Panc1 (cell line): ENCODE measurements around the gene OSBP2. TPM values are rescaled to one million over a fixed set of nuclear protein-coding genes. Genes with fewer than 3 reads are reported as not detected.
"Not testable (repeated sequence)": the region's sequence is repeated elsewhere in the genome, so short reads cannot be mapped to it uniquely, and the experiment has no call there.

ENCODE experiments used
- ATAC-seq: fragments of 200-7000 bp; cut with Tn5 transposase; 2 replicates; pipeline ENCODE4 v1.9.1; 2020; ENCODE audit warnings: mild to moderate bottlenecking, moderate library complexity
- BruUV-seq: library from RNA; stranded (reverse); fragments of 400-500 nt; replicated peaks from 2 replicates; lab custom pipeline; 2021; lab: Mats Ljungman, UMichigan
- CTCF ChIA-PET: fragments of 300-600 bp; sonication (Branson Sonifier 250); formaldehyde crosslinking; loops from one replicate; lab custom pipeline; 2022; ENCODE audit warnings: antibody characterized with exemption; lab: Charles Lee
- POLR2A ChIA-PET: fragments of 300-600 bp; sonication (Branson Sonifier 250); formaldehyde crosslinking; loops from one replicate; lab custom pipeline; 2022; ENCODE audit warnings: antibody characterized with exemption; lab: Charles Lee
- DNase-seq: peaks from one replicate; pipeline ENCODE4 v3.0.0-alpha.2; 2010; ENCODE audit warnings: low read depth, low spot score
- H3K27ac ChIP-seq: 2 replicates; pipeline ENCODE4 v1.5.1; 2011; ENCODE audit warnings: mild to moderate bottlenecking, low read length, inconsistent platforms
- H3K27me3 ChIP-seq: fragments of 200-500 bp; sonication (Bioruptor generic); 2 replicates; pipeline ENCODE4 v1.6.0; 2014; ENCODE audit warnings: low read length, inconsistent platforms; ENCODE audit not compliant: control insufficient read depth, insufficient read depth
- H3K36me3 ChIP-seq: fragments of 200-500 bp; sonication (Bioruptor generic); 2 replicates; pipeline ENCODE4 v1.5.1; 2014; ENCODE audit warnings: inconsistent platforms, mild to moderate bottlenecking, low read length, moderate library complexity; ENCODE audit not compliant: control insufficient read depth, insufficient read depth
- H3K4me1 ChIP-seq: 2 replicates; pipeline ENCODE4 v1.5.1; 2011; ENCODE audit warnings: inconsistent platforms, mild to moderate bottlenecking, low read length, moderate library complexity; ENCODE audit not compliant: control insufficient read depth, insufficient read depth
- H3K4me3 ChIP-seq, 2 experiments: 2 replicates each; pipeline ENCODE4 v1.5.1; 2011 to 2012; ENCODE audit warnings: low read depth in 2 of 2, low read length in 2 of 2, mild to moderate bottlenecking in 2 of 2, inconsistent platforms in 1 of 2, moderate library complexity in 1 of 2
- H3K9me3 ChIP-seq: fragments of 200-500 bp; sonication (Bioruptor generic); 2 replicates; pipeline ENCODE4 v1.5.1; 2014; ENCODE audit warnings: low read depth, mild to moderate bottlenecking, inconsistent platforms, low read length, moderate library complexity; ENCODE audit not compliant: control insufficient read depth, insufficient read depth
- CTCF ChIP-seq: fragments of 450-650 bp; IDR thresholded peaks from 2 replicates; pipeline ENCODE4 v1.5.1; 2017; ENCODE audit warnings: mild to moderate bottlenecking
- POLR2AphosphoS5 ChIP-seq: IDR thresholded peaks from 2 replicates; pipeline ENCODE4 v1.6.1; 2012; ENCODE audit warnings: mild to moderate bottlenecking, low read depth, low read length, moderate library complexity
- REST ChIP-seq, 2 experiments: IDR thresholded peaks; 2 replicates each; pipeline ENCODE4 v1.6.1; 2011 to 2012; ENCODE audit warnings: low read depth in 2 of 2, control low read depth in 1 of 2, low read length in 1 of 2, mild to moderate bottlenecking in 1 of 2, moderate library complexity in 1 of 2; ENCODE audit not compliant: insufficient read depth in 1 of 2
- SIN3A ChIP-seq: IDR thresholded peaks from 2 replicates; pipeline ENCODE4 v1.6.1; 2012; ENCODE audit warnings: low read depth, mild to moderate bottlenecking, low read length, moderate library complexity, borderline replicate concordance; ENCODE audit not compliant: insufficient read depth
- TCF7L2 ChIP-seq: IDR thresholded peaks from 2 replicates; pipeline ENCODE4 v1.6.1; 2011; ENCODE audit warnings: mild to moderate bottlenecking, low read depth, low read length, inconsistent platforms
- in situ Hi-C: cut with HindIII; loops from 2 replicates; pipeline ENCODE4 v1.10.0; 2016; ENCODE audit warnings: low sequenced_read_pairs, low pct_unique_long_range_greater_than_20kb
- intact Hi-C: fragments of 100-400 bp; cut with micrococcal nuclease; formaldehyde crosslinking; loops from one replicate; pipeline ENCODE4 v1.10.0; 2022; ENCODE audit not compliant: unreplicated experiment
- total RNA-seq: library from RNA; stranded (reverse); gene quantifications from one replicate; pipeline ENCODE4 v1.2.1, GENCODE V29; 2021; ENCODE audit not compliant: unreplicated experiment

Gene OSBP2
- total RNA-seq, 1 experiment from 2014 or later: 4.7 TPM

- no TSS peak for BruUV-seq
- ATAC-seq (no peak), DNase-seq (no peak)
- H3K27me3 ChIP-seq: no peaks in the 10 kb centered on the region
- H3K27ac ChIP-seq: no peak overlapping the region
- no peaks in the 10 kb centered on the region for H3K9me3 ChIP-seq
- ChIA-PET POLR2A (no interaction called here), CTCF (no interaction called here)
- in situ Hi-C loops (no loop called here), intact Hi-C loops (no loop called here)
- no peak overlapping the region for H3K4me3 ChIP-seq
- H3K4me1 ChIP-seq: no peaks in the 10 kb centered on the region
- no peaks in the 10 kb centered on the region for H3K36me3 ChIP-seq
- TF ChIP-seq REST (IDR thresholded peaks at IDR 0.05; ENCODE audit: insufficient read depth in 1 of 2, low read depth in 2 of 2, low read length in 1 of 2): no peak
These were observed 81.8 kb downstream of the OSBP2 start for GRCh38 chr22:30776476-30776875.

GRCh38 chr22:30777146-30777545 is 82.5 kb downstream of the OSBP2 start:
- BruUV-seq, H3K27ac ChIP-seq, DNase-seq, H3K4me1 ChIP-seq, CTCF ChIA-PET, H3K36me3 ChIP-seq, intact Hi-C loops, POLR2A ChIA-PET, in situ Hi-C loops, H3K9me3 ChIP-seq, H3K4me3 ChIP-seq, H3K27me3 ChIP-seq, ATAC-seq: not testable (repeated sequence)

- CTCF ChIA-PET: interaction anchor here (0.5 to 0.7 kb wide), 3 partner anchors 15 to 279 kb away, joined by 3 to 11 read pairs (median 6); no protein-coding TSS in a partner anchor
- no peaks in the 10 kb centered on the region for H3K27me3 ChIP-seq
- no TSS peak for BruUV-seq
- intact Hi-C loops: no loop called here
- no peak for TF ChIP-seq POLR2AphosphoS5
- TF ChIP-seq TCF7L2: no peak
- TF ChIP-seq SIN3A: no peak
- TF ChIP-seq REST (IDR thresholded peaks at IDR 0.05; ENCODE audit: insufficient read depth in 1 of 2, low read depth in 2 of 2, low read length in 1 of 2): no peak
- TF ChIP-seq CTCF: no peak
- ATAC-seq (no peak), DNase-seq (no peak)
- no peaks in the 10 kb centered on the region for H3K4me1 ChIP-seq
- in situ Hi-C loops: no loop called here
- no peaks in the 10 kb centered on the region for H3K36me3 ChIP-seq
- H3K9me3 ChIP-seq: no peaks in the 10 kb centered on the region
- no peak overlapping the region for H3K27ac ChIP-seq
- H3K4me3 ChIP-seq: no peak overlapping the region
- POLR2A ChIA-PET: no interaction called here
These were observed 82.9 kb downstream of the OSBP2 start for GRCh38 chr22:30777587-30777986.
